Right atrium auricular region (tissue), 2 donors: ENCODE measurements around the gene GTPBP1. TPM values are rescaled to one million over a fixed set of nuclear protein-coding genes. Genes with fewer than 3 reads are reported as not detected.
A peak's percentile ranks its signal among the peaks of the same experiment; 100 is the strongest.

Source experiments
- DNase-seq: peaks from one replicate; pipeline ENCODE4 v3.0.0-alpha.2; 2019; ENCODE audit warnings: low spot score
- H3K27ac ChIP-seq, 2 donors: fragments of 200-600 bp; sonication (generic); 1 replicate in 1 of 2; 2 replicates in 1 of 2; pipeline ENCODE4 v1.5.1; 2016 to 2019
- H3K27me3 ChIP-seq, 2 donors: fragments of 200-600 bp; sonication (generic); one replicate each; pipeline versions ENCODE4 v1.5.1 to v1.6.0; 2017 to 2019
- H3K36me3 ChIP-seq: fragments of 200-600 bp; sonication (generic); one replicate; pipeline ENCODE4 v1.5.1; 2016
- H3K4me1 ChIP-seq, 2 donors: fragments of 200-600 bp; sonication (generic); one replicate each; pipeline versions ENCODE4 v1.5.1 to v1.6.0; 2017 to 2019
- H3K4me3 ChIP-seq, 2 donors: fragments of 200-600 bp; sonication (generic); 1 replicate in 1 of 2; 2 replicates in 1 of 2; pipeline ENCODE4 v1.5.1; 2017 to 2019; ENCODE audit warnings: mild to moderate bottlenecking in 1 of 2, moderate library complexity in 1 of 2
- H3K9me3 ChIP-seq, 2 donors: fragments of 200-600 bp; sonication (generic); one replicate each; pipeline ENCODE4 v1.5.1; 2019
- CTCF ChIP-seq, 2 donors: fragments of 200-600 bp; sonication (generic); IDR thresholded peaks; one replicate each; pipeline ENCODE4 v1.5.1; 2019; ENCODE audit warnings: antibody characterized with exemption in 2 of 2
- total RNA-seq, 2 donors: library from RNA; depleted of rRNA; stranded (reverse); fragments of >200 nt; gene quantifications; one replicate each; pipeline ENCODE4 v1.1.0, GENCODE V29; 2016

Gene GTPBP1
- total RNA-seq, 2 donors from 2014 or later = 23.2 to 32.2 TPM

DNA sequence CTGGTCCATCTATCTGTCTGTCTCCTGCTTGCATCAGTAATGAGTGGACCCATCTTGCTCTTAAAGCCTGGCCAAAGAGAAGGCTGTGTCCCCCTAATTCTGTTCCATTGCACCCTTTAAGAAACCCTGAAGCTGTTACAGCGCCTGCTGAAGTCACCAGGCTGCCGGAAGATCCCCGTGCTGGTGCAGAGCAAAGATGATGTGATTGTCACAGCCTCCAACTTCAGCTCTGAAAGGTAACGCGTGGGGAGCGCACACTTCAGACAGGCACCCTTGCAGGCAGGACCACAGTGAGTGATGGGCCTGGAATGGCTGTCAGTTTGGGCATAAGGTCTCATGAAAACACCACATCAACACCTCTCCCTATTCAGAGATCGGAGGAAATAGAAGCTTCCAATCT, 18.4 kb downstream of the GTPBP1 start:
- no peak overlapping the region for H3K27ac ChIP-seq
- H3K4me3 ChIP-seq = no peak overlapping the region
- H3K9me3 ChIP-seq = no peaks in the 10 kb centered on the region
- TF ChIP-seq CTCF (IDR thresholded peaks at IDR 0.05) = no peak
- peaks cover 88% of the 10 kb centered on the region for H3K36me3 ChIP-seq
- H3K27me3 ChIP-seq = no peaks in the 10 kb centered on the region
- H3K4me1 ChIP-seq = no peaks in the 10 kb centered on the region
- no peak for DNase-seq

DNA sequence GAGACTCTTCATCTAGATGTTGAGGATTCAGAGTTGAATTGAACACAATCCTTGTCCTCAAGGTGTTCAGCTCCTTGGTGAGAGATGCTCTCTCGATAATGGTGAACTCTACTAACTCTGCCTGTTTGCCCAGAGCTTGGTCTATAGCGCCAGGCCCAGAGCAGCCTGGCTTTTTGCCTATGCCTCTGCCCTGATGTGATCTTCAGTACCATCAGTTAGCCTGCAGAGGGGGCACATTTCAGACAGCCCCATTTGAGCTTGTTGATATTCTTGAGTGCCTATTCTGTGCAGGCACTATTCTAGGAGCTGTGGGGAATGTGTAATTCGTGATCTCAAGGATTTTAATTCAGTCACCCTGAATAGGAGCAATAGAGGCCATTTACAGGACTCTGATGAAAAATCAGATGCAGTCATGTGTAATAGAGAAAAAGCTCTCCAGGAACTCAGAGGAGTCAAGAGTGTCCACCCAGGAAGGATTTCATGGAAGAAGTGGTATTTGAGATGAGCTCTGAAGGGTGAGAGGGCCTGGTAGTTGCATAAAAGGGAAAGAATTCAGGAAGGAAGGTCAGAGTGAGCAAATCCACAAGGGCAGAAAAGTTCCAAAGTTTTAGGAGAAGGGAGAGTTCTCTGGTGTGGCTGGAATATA, 19.3 kb downstream of the GTPBP1 start:
- Histone ChIP-seq H3K36me3 (peaks cover 97% of the 10 kb centered on the region), H3K4me1 (no peaks in the 10 kb centered on the region), H3K27me3 (no peaks in the 10 kb centered on the region)

DNA sequence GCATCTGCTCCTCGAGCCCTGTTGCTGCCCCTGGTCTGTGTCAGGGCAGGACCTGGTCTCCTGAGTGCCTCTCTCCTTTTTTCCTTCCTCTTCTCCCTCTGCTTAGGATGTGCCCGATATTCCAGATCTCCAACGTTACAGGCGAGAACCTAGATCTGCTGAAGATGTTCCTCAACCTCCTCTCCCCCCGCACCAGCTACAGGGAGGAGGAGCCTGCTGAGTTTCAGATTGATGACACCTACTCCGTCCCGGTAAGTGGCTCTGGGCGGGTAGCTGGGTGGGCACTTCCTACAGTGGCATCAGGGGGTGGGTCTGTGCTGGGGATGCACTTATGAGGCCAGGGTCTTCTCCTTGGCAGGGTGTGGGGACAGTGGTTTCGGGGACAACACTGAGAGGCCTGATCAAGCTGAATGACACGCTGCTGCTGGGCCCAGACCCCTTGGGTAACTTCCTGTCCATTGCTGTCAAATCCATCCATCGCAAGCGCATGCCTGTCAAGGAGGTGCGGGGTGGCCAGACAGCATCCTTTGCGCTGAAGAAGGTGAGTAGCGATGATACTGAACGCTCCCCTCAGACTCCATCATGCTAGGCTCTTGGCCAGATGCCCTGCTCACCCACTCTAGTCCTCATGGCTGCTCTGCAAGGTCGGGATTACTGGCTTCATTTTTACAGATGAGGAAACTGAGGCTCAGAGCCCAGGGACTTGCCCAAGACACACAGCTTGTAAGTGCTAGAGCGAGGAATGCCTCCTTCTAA, 20.3 kb downstream of the GTPBP1 start:
- Histone ChIP-seq H3K9me3 (no peaks in the 10 kb centered on the region), H3K27ac (no peak overlapping the region), H3K27me3 (no peaks in the 10 kb centered on the region), H3K4me1 (no peaks in the 10 kb centered on the region), H3K4me3 (no peak overlapping the region), H3K36me3 (peaks cover 97% of the 10 kb centered on the region)
- no peak for DNase-seq
- TF ChIP-seq CTCF (IDR thresholded peaks at IDR 0.05) = no peak

More for the DNA sequence above, 19.3 kb downstream of the GTPBP1 start:
- Histone ChIP-seq H3K9me3 (no peaks in the 10 kb centered on the region), H3K27ac (no peak overlapping the region), H3K4me3 (no peak overlapping the region)
- no peak for DNase-seq
- TF ChIP-seq CTCF (IDR thresholded peaks at IDR 0.05) = peak in 1 of 2 donors; percentile 31

- H3K9me3 ChIP-seq = no peaks in the 10 kb centered on the region
- no peak for TF ChIP-seq CTCF (IDR thresholded peaks at IDR 0.05)
Measured at GRCh38 chr22:38727123-38727522, 21.4 kb downstream of the GTPBP1 start.

GRCh38 chr22:38727530-38728451, 22.0 kb downstream of the GTPBP1 start:
- no peak for TF ChIP-seq CTCF (IDR thresholded peaks at IDR 0.05)
- Histone ChIP-seq H3K9me3 (no peaks in the 10 kb centered on the region), H3K27me3 (no peaks in the 10 kb centered on the region), H3K36me3 (peaks cover 90% of the 10 kb centered on the region), H3K27ac (no peak overlapping the region), H3K4me1 (peaks cover 0 to 12% of the 10 kb centered on the region in 2 donors), H3K4me3 (no peak overlapping the region)
- no peak for DNase-seq

More at GRCh38 chr22:38727123-38727522, 21.4 kb downstream of the GTPBP1 start:
- Histone ChIP-seq H3K4me1 (peaks cover 0 to 6% of the 10 kb centered on the region in 2 donors), H3K4me3 (no peak overlapping the region), H3K36me3 (peaks cover 97% of the 10 kb centered on the region), H3K27me3 (no peaks in the 10 kb centered on the region), H3K27ac (no peak overlapping the region)
- DNase-seq = no peak
